H9 (cell line): ENCODE results near the gene DMAC2L. TPM values are rescaled to one million over a fixed set of nuclear protein-coding genes. Genes with fewer than 3 reads are reported as not detected.

Source experiments
- DNase-seq: peaks from one replicate; pipeline ENCODE4 v3.0.0-alpha.2; 2017
- H2AFZ ChIP-seq: one replicate; pipeline ENCODE4 v1.6.1; 2013; ENCODE audit warnings: mild to moderate bottlenecking, low read length, control low read depth, moderate library complexity
- H2AK5ac ChIP-seq: 2 replicates; pipeline ENCODE4 v1.6.1; 2013; ENCODE audit warnings: low read length, control low read depth, mixed read lengths; ENCODE audit not compliant: insufficient read length
- H2BK120ac ChIP-seq: one replicate; pipeline ENCODE4 v1.6.1; 2013; ENCODE audit warnings: low read depth, mild to moderate bottlenecking, low read length, control low read depth, inconsistent platforms; ENCODE audit not compliant: poor library complexity, severe bottlenecking
- H2BK12ac ChIP-seq: 2 replicates; pipeline ENCODE4 v1.6.1; 2013; ENCODE audit warnings: low read length, control low read depth, mixed read lengths, low read depth; ENCODE audit not compliant: insufficient read length
- H2BK15ac ChIP-seq: 2 replicates; pipeline ENCODE4 v1.6.1; 2013; ENCODE audit warnings: low read depth, low read length, control low read depth
- H2BK20ac ChIP-seq: one replicate; pipeline ENCODE4 v1.6.1; 2013; ENCODE audit warnings: low read depth, mild to moderate bottlenecking, low read length, control low read depth, inconsistent platforms; ENCODE audit not compliant: poor library complexity, severe bottlenecking
- H2BK5ac ChIP-seq: 2 replicates; pipeline ENCODE4 v1.6.1; 2013; ENCODE audit warnings: low read length, control low read depth, mixed read lengths; ENCODE audit not compliant: insufficient read length
- H3K14ac ChIP-seq: 2 replicates; pipeline ENCODE4 v1.6.1; 2013; ENCODE audit warnings: low read length, control low read depth; ENCODE audit not compliant: insufficient read depth
- H3K18ac ChIP-seq: 2 replicates; pipeline ENCODE4 v1.6.1; 2013; ENCODE audit warnings: low read depth, mild to moderate bottlenecking, mixed read lengths, low read length, control low read depth; ENCODE audit not compliant: insufficient read length
- H3K23ac ChIP-seq: 2 replicates; pipeline ENCODE4 v1.6.1; 2013; ENCODE audit warnings: low read length, control low read depth, mixed read lengths, low read depth; ENCODE audit not compliant: insufficient read length
- H3K23me2 ChIP-seq: 2 replicates; pipeline ENCODE4 v1.6.1; 2013; ENCODE audit warnings: low read depth, mild to moderate bottlenecking, mixed read lengths, low read length, control low read depth; ENCODE audit not compliant: insufficient read length, poor library complexity, severe bottlenecking
- H3K27ac ChIP-seq: 2 replicates; pipeline ENCODE4 v1.5.1; 2013; ENCODE audit warnings: low read length, control low read depth, mixed read lengths, low read depth; ENCODE audit not compliant: insufficient read length
- H3K27me3 ChIP-seq: 2 replicates; pipeline ENCODE4 v1.6.1; 2013; ENCODE audit warnings: low read length, control low read depth, inconsistent platforms; ENCODE audit not compliant: insufficient read depth
- H3K4ac ChIP-seq: 2 replicates; pipeline ENCODE4 v1.6.1; 2013; ENCODE audit warnings: low read depth, mild to moderate bottlenecking, control low read depth, inconsistent platforms, low read length, moderate library complexity
- H3K4me1 ChIP-seq: 2 replicates; pipeline ENCODE4 v1.6.1; 2013; ENCODE audit warnings: low read length, control low read depth, inconsistent platforms; ENCODE audit not compliant: insufficient read depth
- H3K4me2 ChIP-seq: 2 replicates; pipeline ENCODE4 v1.6.1; 2013; ENCODE audit warnings: low read length, control low read depth, mixed read lengths; ENCODE audit not compliant: insufficient read length, insufficient read depth
- H3K56ac ChIP-seq: 2 replicates; pipeline ENCODE4 v1.6.1; 2013; ENCODE audit warnings: low read depth, mild to moderate bottlenecking, mixed read lengths, low read length, control low read depth; ENCODE audit not compliant: insufficient read length
- H3K79me1 ChIP-seq: 2 replicates; pipeline ENCODE4 v1.6.1; 2013; ENCODE audit warnings: low read depth, mild to moderate bottlenecking, moderate library complexity, low read length, control low read depth, inconsistent platforms; ENCODE audit not compliant: insufficient read depth, poor library complexity, severe bottlenecking
- H3K79me2 ChIP-seq: 2 replicates; pipeline ENCODE4 v1.6.1; 2013; ENCODE audit warnings: low read length, control low read depth, inconsistent platforms; ENCODE audit not compliant: insufficient read depth
- H3K9ac ChIP-seq: 2 replicates; pipeline ENCODE4 v1.6.1; 2013; ENCODE audit warnings: low read length, control low read depth, mixed read lengths; ENCODE audit not compliant: insufficient read length; ENCODE audit errors: extremely low read depth
- H3K9me3 ChIP-seq: one replicate; pipeline ENCODE4 v1.6.1; 2013; ENCODE audit warnings: low read depth, low read length, inconsistent platforms; ENCODE audit not compliant: control insufficient read depth
- H3T11ph ChIP-seq: one replicate; pipeline ENCODE4 v1.6.1; 2013; ENCODE audit warnings: mild to moderate bottlenecking, low read length, control low read depth, inconsistent platforms
- H4K20me1 ChIP-seq: one replicate; pipeline ENCODE4 v1.6.1; 2013; ENCODE audit not compliant: control insufficient read depth, insufficient read length, insufficient read depth
- H4K5ac ChIP-seq: 2 replicates; pipeline ENCODE4 v1.6.1; 2013; ENCODE audit warnings: low read depth, mild to moderate bottlenecking, mixed read lengths, low read length, control low read depth; ENCODE audit not compliant: insufficient read length
- H4K8ac ChIP-seq: replicated peaks from 2 replicates; pipeline ENCODE4 v1.6.1; 2013; ENCODE audit warnings: low read length, control low read depth, mixed read lengths, low read depth; ENCODE audit not compliant: insufficient read length
- H4K91ac ChIP-seq: 2 replicates; pipeline ENCODE4 v1.6.1; 2013; ENCODE audit warnings: low read depth, mild to moderate bottlenecking, moderate library complexity, mixed read lengths, low read length, control low read depth; ENCODE audit not compliant: insufficient read length
- H3K27ac Mint-ChIP-seq, 3 experiments: 2 replicates in 2 of 3; 3 replicates in 1 of 3; pipeline ENCODE4 v1.8.0; 2020 to 2021; ENCODE audit warnings: mixed read lengths in 3 of 3, mild to moderate bottlenecking in 1 of 3, moderate library complexity in 1 of 3
- H3K27me3 Mint-ChIP-seq: 2 replicates; pipeline ENCODE4 v1.8.0; 2021; ENCODE audit warnings: low read depth, mild to moderate bottlenecking, moderate library complexity, mixed read lengths
- H3K36me3 Mint-ChIP-seq, 3 experiments: 2 replicates in 2 of 3; 3 replicates in 1 of 3; pipeline ENCODE4 v1.8.0; 2020 to 2021; ENCODE audit warnings: low read depth in 3 of 3, mixed read lengths in 3 of 3; ENCODE audit not compliant: insufficient read depth in 1 of 3
- H3K4me1 Mint-ChIP-seq, 2 experiments: 2 replicates each; pipeline ENCODE4 v1.8.0; 2020; ENCODE audit warnings: mixed read lengths in 2 of 2
- H3K4me3 Mint-ChIP-seq, 2 experiments: 2 replicates in 1 of 2; 3 replicates in 1 of 2; pipeline ENCODE4 v1.8.0; 2020 to 2021; ENCODE audit warnings: mild to moderate bottlenecking in 2 of 2, mixed read lengths in 2 of 2, moderate library complexity in 1 of 2
- H3K9me3 Mint-ChIP-seq, 2 experiments: 2 replicates in 1 of 2; 3 replicates in 1 of 2; pipeline ENCODE4 v1.8.0; 2020; ENCODE audit warnings: mild to moderate bottlenecking in 2 of 2, mixed read lengths in 2 of 2, moderate library complexity in 1 of 2
- CTCF ChIP-seq: fragments of 200-600 bp; sonication (generic); conservative IDR thresholded peaks from 3 replicates; pipeline ENCODE4 v1.8.0; 2021; ENCODE audit warnings: antibody characterized with exemption, mild to moderate bottlenecking
- WGBS: extraction: QIAGEN DNeasy Blood & Tissue Kit; methylation state at CpG from one replicate; pipeline ENCODE4 v1.1.7; 2013; ENCODE audit warnings: missing lambda C conversion rate, low lambda C conversion rate, mixed read lengths; ENCODE audit not compliant: insufficient read length; ENCODE audit errors: extremely low coverage; 5-methylcytosine and 5-hydroxymethylcytosine counted together
- total RNA-seq: library from RNA; stranded (reverse); gene quantifications from 2 replicates; pipeline ENCODE4 v1.2.1, GENCODE V29; 2021

The DMAC2L gene
- total RNA-seq, 1 experiment from 2014 or later = 22.4 TPM

GRCh38 chr14:50344876-50345563 lies 32.9 kb downstream of the DMAC2L start:
- Histone ChIP-seq H3K27me3 (no peaks in the 10 kb centered on the region), H3K4me1 (no peaks in the 10 kb centered on the region), H3K79me2 (no peaks in the 10 kb centered on the region; the same call in 1 of the 2 replicates), H3K14ac (no peak overlapping the region), H3K56ac (no peak overlapping the region), H3K9me3 (no peaks in the 10 kb centered on the region), H2BK20ac (no peak overlapping the region), H2BK120ac (no peak overlapping the region), H3K4me2 (no peak overlapping the region), H4K5ac (no peak overlapping the region), H4K91ac (no peak overlapping the region), H3K9ac (no peak overlapping the region), H4K8ac (no peak overlapping the region), H3K4ac (no peak overlapping the region), H2BK12ac (no peak overlapping the region), H2BK5ac (no peak overlapping the region), H2AFZ (no peak overlapping the region), H3K23ac (no peak overlapping the region), H3K18ac (no peak overlapping the region), H3T11ph (no peak overlapping the region), H3K23me2 (no peaks in the 10 kb centered on the region), H2BK15ac (no peak overlapping the region), H2AK5ac (no peak overlapping the region), H3K27ac (no peak overlapping the region), H4K20me1 (no peaks in the 10 kb centered on the region), H3K79me1 (no peaks in the 10 kb centered on the region)
- H3K4me3 Mint-ChIP-seq = no peak overlapping the region
- H3K27ac Mint-ChIP-seq = no peak overlapping the region
- no peaks in the 10 kb centered on the region for H3K36me3 Mint-ChIP-seq
- TF ChIP-seq CTCF = no peak
- no peaks in the 10 kb centered on the region for H3K9me3 Mint-ChIP-seq
- peaks cover 13 to 29% of the 10 kb centered on the region in 2 experiments for H3K4me1 Mint-ChIP-seq
- no CpG with 5 or more reads among the region's 4 CpGs for WGBS
- DNase-seq = no peak
- no peaks in the 10 kb centered on the region; the same call in 1 of the 2 replicates for H3K27me3 Mint-ChIP-seq
